Ishikawa (cell line): Measurements from ENCODE around the gene XXYLT1.
A peak's percentile ranks its signal among the peaks of the same experiment; 100 is the strongest.

Experiments used
- CEBPB ChIP-seq: IDR thresholded peaks from 2 replicates; pipeline ENCODE4 v1.6.1; 2012
- CREB1 ChIP-seq: IDR thresholded peaks from 2 replicates; pipeline ENCODE4 v1.6.1; 2012; ENCODE audit warnings: low read depth
- EGR1 ChIP-seq: IDR thresholded peaks from 2 replicates; pipeline ENCODE4 v1.6.1; 2012
- EP300 ChIP-seq: IDR thresholded peaks from 2 replicates; pipeline ENCODE4 v1.6.1; 2012; ENCODE audit warnings: borderline replicate concordance
- FOXM1 ChIP-seq: IDR thresholded peaks from 2 replicates; pipeline ENCODE4 v1.6.1; 2012; ENCODE audit warnings: low read depth, borderline replicate concordance
- NFIC ChIP-seq: IDR thresholded peaks from 2 replicates; pipeline ENCODE4 v1.6.1; 2012
- RAD21 ChIP-seq: IDR thresholded peaks from 2 replicates; pipeline ENCODE4 v1.6.1; 2012; ENCODE audit warnings: low read depth
- REST ChIP-seq: IDR thresholded peaks from 2 replicates; pipeline ENCODE4 v1.6.1; 2012; ENCODE audit warnings: low read depth, mild to moderate bottlenecking
- TAF1 ChIP-seq: IDR thresholded peaks from 2 replicates; pipeline ENCODE4 v1.6.1; 2012; ENCODE audit warnings: low read depth, mild to moderate bottlenecking
- TCF12 ChIP-seq: IDR thresholded peaks from 2 replicates; pipeline ENCODE4 v1.6.1; 2012; ENCODE audit warnings: low read depth
- TEAD4 ChIP-seq: IDR thresholded peaks from 2 replicates; pipeline ENCODE4 v1.6.1; 2012
- YY1 ChIP-seq: IDR thresholded peaks from 2 replicates; pipeline ENCODE4 v1.6.1; 2012; ENCODE audit warnings: low read depth
- ZBTB7A ChIP-seq: IDR thresholded peaks from 2 replicates; pipeline ENCODE4 v1.6.1; 2012; ENCODE audit warnings: low read depth
- TF ChIP-seq, protein P1 (sequence below): IDR thresholded peaks from 2 replicates; pipeline ENCODE4 v1.6.1; 2012
- TF ChIP-seq, protein P2 (sequence below): IDR thresholded peaks from 2 replicates; pipeline ENCODE4 v1.6.1; 2012

Gene XXYLT1

GRCh38 chr3:195274259-195274966 lies 3.5 kb upstream of the XXYLT1 start:
- TF ChIP-seq ZBTB7A (no peak), EGR1 (no peak), CEBPB (no peak), CREB1 (no peak), YY1 (no peak), REST (no peak), TCF12 (no peak), EP300 (no peak), NFIC (no peak), TAF1 (no peak), RAD21 (no peak), TEAD4 (no peak), FOXM1 (no peak)
- TF ChIP-seq, protein P1, sequence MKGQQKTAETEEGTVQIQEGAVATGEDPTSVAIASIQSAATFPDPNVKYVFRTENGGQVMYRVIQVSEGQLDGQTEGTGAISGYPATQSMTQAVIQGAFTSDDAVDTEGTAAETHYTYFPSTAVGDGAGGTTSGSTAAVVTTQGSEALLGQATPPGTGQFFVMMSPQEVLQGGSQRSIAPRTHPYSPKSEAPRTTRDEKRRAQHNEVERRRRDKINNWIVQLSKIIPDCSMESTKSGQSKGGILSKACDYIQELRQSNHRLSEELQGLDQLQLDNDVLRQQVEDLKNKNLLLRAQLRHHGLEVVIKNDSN = no peak
- TF ChIP-seq, protein P2, sequence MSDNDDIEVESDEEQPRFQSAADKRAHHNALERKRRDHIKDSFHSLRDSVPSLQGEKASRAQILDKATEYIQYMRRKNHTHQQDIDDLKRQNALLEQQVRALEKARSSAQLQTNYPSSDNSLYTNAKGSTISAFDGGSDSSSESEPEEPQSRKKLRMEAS = no peak

GRCh38 chr3:195271410-195272243 lies 668 bp upstream of the XXYLT1 start:
- TF ChIP-seq TEAD4 = peak; percentile 24; the same call in 1 of the 2 replicates
- TF ChIP-seq FOXM1 = peak; percentile 8; the same call in 1 of the 2 replicates
- TF ChIP-seq, protein P2 = peak; percentile 81
- no peak for TF ChIP-seq CEBPB
- peak; percentile 16; the same call in 1 of the 2 replicates for TF ChIP-seq EGR1
- TF ChIP-seq EP300 = no peak
- TF ChIP-seq CREB1 = no peak
- no peak for TF ChIP-seq REST
- TF ChIP-seq TAF1 = peak; percentile 5; the same call in 1 of the 2 replicates
- no peak for TF ChIP-seq YY1
- no peak; the same call in 1 of the 2 replicates for TF ChIP-seq ZBTB7A
- TF ChIP-seq, protein P1 = peak; percentile 93
- TF ChIP-seq RAD21 = peak; percentile 91
- peak; percentile 46; the same call in 1 of the 2 replicates for TF ChIP-seq TCF12
- TF ChIP-seq NFIC = peak; percentile 30; the same call in 1 of the 2 replicates

DNA sequence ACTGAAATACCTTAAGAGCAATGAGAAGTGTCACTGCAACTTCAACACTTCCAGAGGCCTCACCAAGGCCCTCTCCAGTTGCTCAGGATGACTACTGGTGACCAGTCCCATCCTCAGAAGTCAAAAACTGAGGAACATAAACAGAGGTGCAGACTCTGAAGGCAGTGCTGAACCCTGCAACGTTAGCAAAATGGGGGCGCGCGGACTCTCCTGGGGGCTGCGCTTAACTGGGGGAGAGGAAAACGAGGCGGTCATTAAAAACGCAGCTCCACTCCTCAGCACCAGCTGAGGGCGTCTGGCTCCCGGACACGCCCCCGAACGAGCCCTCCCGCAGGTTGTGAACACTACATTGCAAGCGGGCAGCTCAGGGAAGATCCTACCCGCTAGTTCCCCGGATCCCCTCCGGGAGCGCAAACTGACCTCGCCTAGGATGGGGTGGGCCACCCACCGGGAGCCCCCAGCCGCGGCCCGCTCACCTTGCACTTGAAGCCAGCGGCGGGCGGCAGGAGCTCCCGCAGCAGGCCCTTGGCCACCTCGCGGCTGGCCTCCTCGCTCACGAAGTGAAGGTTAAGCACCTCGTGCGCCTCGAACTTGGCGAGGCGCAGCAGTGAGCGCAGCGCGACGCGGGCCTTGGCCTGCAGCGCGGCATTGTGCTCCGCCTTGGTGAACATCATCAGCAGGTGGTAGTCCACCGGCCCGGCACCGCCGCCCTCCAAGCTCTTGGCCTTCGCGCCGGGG lies 711 bp downstream of the XXYLT1 start:
- no peak for TF ChIP-seq FOXM1
- TF ChIP-seq NFIC = 0 out of 2 replicates have a peak, but pooled peaks have one; percentile 19
- TF ChIP-seq, protein P2 = peak; percentile 99
- TF ChIP-seq CREB1 = no peak
- no peak for TF ChIP-seq TCF12
- peak; percentile 13; the same call in 1 of the 2 replicates for TF ChIP-seq RAD21
- TF ChIP-seq TAF1 = no peak; the same call in 1 of the 2 replicates
- TF ChIP-seq, protein P1 = no peak
- TF ChIP-seq EGR1 = no peak
